Glomerular visceral epithelial cell (primary cell): ENCODE data around the gene GCG.

Source experiments
- DNase-seq: peaks from one replicate; pipeline ENCODE4 v3.0.0-alpha.2; 2016; ENCODE audit errors: extremely low spot score

Gene GCG

DNA sequence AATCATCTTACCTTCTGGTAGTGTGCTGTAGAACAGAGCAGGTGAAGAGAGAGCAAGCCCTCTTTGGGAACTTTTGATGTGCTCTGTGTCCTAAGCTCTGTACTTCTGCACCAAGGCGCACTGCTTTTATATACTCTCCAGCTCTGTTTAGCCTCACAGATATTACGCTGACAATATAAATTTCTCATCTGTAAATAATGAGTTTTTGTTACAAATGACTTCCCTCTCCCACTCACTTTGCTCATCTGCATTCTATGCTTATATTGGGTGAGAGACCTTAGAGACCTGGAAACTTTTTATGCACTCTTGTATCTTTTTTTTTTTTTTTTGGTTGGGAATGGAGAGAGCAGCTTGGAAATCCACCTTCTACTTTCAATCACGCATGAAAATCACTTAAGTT is at the start of gene GCG:
Gene GCG, minus strand, starts transcription at position 101 of the 400 bp plus-strand sequence. CDS start 3,069 bp downstream, outside the sequence.
- DNase-seq: no peak

DNA sequence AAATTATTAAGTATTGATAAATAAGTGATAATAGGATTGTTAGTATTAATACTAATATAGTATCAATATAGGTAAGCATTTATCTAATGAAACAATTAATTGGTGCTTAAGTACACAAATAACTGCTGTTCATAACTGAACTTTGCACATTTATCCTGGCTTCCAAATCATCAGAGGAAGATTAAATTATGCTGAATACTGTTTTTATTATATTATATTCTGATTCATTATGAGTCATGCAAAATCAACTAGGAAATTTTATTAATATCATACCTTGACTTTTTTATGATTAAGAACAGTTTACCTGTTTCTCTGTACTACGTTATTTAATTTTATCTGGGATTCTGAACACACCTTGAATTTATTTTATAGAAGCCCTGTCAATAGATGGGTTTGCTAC is 48.6 kb upstream of the GCG start:
- no peak for DNase-seq

DNA sequence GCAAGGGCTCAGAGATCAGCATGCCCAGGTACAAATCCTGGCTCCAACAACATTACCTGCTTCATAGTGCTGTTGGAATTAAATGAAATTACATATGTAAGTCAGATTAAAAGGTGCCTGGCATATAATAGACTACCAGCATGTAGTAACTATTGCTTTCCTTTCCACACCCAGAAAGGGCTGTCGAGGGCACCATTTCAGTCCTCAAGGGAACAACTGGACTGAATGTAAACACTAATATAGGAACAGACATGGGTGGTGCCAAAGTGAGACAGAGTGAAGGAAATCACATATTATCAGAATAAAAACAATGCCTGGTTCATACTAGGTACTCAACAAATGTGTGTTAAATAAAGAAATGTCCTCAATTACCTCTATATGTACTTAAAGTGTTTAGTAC is 47.9 kb upstream of the GCG start:
- DNase-seq: no peak

DNA sequence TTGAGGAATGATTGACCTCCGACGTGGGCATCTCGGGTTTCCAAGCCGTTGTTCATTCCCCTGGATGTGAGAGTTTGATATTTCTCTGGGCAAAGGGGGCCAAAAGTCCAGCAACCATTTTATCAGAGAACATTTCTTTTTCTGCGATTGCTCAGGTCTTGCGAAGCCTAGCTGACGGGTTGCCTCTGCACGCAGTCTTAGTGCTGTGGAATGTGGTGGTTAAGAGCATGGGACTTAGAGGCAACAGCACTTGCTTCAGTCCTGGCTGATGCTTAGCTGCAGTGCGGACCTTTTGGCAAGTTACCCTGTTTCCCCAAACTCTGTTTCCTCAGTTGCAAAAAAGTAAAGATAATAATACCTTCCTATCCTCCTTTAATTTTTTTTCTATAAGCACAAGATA is 46.2 kb upstream of the GCG start:
- DNase-seq: peak; percentile 10

DNA sequence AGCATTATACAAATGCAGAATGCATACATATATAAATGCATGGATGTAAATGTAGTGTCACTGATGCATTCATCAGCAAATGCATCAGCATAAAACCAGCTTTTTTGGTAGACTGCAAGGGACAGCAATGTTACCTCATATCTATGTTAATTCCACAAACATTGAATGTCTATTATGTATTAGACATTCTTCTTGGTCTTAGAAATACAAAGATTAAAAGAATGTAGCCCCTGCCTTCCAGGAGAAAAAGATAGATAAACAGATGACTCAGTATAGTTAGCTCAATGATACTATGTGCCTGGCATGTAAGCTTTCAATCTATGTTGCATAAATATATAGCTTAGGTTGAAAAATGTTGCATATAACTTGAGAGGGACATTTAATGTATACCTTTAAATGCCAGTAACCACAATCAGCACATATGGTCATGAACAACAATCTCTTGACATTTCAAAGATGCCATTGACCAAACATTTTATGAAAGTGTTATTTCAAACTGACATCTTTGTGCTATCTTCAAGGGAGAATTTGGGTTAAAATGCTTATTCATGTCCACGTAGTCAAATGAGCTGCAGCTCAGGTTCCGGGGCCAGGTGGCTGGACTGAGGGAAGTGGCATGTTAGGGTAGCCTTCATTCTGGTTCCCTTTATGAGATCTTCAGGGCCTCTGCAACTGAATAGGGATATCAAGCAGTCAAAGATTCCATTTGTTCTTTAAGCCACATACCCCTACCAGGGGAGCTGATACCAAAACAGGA is 45.2 kb upstream of the GCG start:
- no peak for DNase-seq

DNA sequence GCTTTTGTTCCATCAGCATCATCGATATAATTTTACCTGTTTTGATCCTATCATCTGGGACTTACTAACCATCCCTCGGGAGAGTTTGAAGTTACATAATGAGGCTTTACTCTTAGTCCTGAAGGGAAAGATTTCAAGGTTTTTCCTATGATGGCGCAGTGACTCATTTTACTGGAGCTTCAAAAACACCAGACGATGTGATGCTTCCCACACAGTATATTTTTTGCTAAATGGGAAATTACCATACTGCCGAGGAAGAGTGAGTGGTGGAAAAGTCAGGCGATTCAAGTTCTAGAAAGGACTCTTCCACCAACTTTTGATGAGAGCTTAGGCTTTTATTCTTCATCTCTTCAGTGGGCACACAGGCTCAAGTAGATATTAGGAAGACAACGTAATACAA is 44.6 kb upstream of the GCG start:
- DNase-seq: no peak

DNA sequence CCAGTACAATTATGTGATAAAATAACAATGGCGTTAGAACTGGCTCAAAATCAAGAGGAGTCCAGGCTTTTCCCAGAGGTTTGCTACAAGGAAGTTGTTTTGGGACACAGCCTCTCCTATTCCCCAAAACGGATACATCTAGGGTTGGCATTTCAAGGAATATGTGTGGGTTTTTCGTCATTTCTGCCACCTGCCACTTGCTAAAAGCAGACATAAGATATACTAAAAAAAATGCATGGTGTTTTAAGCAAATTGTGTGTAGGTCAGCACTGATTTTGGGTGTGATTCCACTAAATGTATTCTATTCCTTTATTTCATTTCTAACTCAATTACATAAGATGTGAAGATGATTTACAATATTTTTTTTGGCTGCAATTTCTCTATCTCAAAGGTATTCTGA is 36.4 kb upstream of the GCG start:
- DNase-seq: no peak

DNA sequence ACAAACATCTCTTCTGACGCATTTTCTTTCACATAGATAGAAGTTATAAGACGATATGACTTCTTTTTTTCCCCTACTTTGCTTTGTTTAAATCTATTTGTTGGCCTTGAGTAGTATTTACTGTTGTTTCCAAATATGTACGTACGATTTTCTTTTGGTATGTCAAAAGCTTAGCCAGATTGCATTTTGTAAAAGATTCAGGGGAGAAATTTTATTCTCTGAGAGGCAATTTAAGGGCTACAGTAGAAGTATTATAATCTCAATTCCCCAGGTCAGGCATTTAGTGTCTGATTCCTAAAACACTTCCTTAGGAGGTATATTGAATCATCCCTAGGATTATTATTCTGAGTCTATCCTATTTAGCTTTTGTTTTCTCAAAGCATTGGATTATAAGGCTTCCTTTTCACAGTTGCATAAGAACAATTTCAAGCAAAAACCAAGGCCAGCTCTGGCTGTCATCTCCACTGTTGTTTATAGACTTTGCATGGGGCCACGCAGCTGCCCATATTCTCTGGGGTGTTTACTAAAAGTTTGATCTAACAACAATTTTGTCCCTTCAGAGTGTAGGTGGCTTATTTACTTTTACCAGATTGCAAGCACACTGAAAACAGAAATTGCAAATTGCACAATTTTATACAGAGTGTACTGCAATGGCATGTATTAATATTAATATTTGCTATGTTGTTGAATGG is 33.6 kb upstream of the GCG start:
- no peak for DNase-seq

DNA sequence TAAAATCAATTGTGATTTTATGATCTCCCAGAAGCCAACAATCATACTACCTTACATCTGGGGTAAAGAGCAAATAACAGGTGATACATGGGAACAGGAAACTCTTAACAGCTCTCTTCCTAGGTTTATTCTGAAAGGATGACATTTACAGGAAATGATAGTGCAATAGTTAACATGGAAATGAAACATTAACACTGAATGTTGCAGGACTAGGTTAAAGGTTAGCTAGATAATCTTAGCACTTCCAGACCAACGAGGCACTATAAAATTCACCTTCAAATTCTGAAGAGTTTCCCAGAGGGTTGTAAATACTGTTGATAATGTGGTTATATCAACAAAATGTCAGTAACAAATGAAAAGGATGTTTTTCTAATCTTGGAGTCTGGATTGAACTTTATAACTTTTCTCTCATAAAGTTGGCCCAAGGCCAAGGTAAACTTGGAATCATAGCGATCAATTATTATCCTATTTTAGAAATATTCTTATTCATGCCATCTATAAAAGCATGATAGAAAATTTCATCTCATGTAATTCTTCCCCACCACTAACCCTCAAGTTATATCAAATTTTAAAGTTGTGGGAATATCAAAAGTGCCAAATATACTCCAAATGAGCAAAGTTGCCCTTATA is 32.9 kb upstream of the GCG start:
- DNase-seq: no peak

DNA sequence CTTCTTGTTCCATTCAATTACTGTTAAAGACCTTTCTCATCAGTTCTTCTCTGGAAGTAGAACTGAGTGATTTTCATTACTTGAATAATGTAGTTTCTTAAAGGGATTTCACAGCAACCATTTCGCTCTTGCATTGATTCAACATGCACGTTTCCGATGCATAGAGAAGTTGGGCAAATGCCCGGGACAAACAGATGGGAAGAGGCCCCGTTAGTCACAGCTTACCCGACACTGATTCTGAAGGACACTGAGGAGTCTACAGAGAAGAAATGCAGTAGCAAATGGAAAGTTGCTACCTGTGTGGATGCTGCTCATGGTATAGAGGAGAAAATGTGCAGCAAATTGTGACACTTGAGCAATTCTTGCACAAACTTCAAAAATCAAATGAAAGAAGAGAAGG is 32.3 kb upstream of the GCG start:
- no peak for DNase-seq

DNA sequence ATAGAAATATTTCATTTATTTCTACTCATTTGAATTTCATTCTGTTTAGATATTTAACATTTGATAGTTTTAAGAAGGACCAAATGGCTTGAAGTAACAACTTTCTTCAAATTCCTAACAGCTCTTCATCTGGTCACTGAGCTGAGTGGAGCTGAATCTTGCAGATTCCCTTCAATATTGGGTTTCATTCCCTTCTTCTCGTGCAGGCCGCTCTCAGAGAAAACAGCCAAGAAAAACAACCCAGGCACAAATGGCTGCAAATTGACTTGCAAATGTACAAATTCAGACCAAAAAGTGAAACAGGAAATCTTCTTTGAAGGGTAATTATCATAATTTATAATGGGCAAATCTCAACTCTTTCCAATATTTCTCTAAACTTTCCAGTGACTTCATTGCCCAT is 30.3 kb upstream of the GCG start:
- no peak for DNase-seq

DNA sequence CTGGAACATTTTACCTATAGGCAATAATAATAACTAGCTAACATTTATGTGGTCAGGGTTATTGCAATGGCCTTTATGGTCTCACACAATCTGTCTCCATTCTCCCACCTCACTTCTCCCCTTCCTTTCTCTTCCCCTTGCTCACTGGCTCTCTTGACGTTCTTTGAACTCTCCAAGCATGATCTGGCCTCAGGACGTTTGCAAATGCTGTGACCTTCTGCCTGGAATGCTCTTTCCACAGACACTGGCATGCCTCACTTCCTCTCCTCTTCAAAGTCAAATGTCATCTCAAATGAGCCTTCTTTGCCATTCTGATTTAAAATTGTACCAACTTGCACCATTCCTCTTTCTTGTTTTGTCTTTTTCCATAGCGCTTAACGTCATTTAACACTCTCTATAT is 25.3 kb upstream of the GCG start:
- no peak for DNase-seq

DNA sequence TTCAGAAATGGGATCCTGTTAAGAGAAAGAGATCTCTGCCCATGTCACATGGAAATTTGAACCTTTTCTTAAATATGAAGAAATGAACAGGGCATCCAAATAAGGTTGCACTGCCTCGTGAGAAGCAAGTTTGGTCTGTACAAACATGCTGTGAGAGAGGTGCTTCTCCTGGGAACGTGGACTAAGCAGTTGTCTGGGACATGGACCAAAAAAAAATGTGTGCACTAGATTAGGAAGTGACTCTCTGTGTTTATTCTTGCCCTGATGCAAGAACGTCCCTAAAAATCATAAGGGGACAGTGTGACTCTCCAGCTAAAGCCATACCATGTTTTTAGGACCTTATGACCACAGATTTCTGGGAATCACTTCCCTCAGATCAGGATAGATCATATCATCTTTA is 23.7 kb upstream of the GCG start:
- DNase-seq: no peak

DNA sequence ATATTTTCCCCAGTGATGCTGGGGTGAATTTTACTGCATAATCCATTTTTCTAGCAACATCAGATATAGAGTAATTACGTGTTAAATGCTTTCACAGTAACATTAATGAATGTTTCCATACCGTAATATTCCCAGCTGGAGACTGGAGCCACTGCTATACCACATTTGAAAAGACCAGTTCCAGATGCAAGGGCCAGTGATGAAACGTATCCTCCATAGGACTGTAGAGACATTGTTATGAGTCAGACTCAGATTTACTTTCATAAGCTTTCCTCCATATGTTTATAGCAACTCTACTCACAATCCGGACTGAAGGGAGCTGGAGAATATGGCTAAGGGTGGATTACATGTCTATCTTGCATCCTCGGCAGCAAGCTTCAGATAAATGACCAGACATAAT is 22.7 kb upstream of the GCG start:
- DNase-seq: no peak

DNA sequence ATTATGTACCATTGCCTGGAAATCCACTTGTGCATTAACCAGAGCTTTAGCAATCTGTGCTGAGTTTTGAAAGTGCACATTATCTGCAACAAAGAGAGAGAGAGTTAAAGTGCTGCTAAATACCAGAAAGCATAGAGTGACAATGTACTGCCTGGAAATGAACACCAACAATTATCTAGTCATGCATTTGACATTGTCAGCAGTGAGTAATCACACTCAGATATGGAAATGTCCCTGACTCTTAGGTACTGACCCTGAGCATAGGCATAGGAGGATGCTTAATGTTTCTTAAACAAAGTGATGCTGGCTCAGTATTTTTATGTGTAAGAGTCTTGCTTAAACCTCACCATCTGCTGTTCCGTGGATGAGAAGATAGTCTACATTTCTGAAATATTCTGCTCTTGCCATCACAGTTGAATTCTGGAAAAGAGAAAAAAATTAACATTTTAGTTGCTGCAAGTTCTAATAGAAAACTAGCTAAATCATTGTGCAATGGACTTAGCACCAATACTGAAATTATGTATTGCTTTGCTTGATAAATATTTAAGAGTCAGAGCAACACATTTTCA is 20.8 kb upstream of the GCG start:
- DNase-seq: no peak

DNA sequence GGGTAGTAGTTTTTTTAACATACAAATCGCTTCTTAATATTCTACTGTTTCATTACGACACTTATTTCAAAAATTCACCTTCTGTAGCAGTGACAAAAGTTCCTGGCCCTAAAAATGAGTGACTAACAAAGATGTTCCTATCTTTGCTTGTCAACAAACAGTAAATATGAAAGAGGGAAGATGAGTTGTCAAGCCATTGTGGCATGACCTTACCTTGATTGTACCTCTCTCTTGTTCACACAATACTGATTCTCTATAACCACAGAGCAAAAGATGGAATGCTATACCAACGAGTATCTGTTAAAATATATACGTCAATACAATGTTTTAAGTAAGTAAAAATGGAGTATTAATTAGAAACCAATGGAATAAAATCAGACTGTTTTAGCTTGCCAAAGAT is 14.7 kb upstream of the GCG start:
- no peak for DNase-seq

DNA sequence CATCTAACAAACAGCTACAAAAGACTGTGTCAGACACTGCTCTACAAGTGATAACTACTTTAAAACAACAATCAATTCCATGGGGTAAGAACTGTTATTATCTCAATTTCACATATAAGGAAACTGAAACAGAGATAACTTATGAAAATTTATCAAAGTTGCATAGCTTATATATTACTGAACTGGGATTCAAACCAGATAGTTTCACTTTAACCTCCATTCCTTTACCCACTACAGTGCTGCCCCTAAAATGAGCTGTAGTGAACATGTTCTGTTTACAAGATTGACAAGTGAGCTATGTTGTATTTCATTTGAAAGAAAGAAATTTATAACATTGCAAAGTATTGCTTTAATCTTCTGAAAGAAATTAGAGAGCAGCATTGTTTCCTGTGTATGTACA is 14.1 kb upstream of the GCG start:
- no peak for DNase-seq

DNA sequence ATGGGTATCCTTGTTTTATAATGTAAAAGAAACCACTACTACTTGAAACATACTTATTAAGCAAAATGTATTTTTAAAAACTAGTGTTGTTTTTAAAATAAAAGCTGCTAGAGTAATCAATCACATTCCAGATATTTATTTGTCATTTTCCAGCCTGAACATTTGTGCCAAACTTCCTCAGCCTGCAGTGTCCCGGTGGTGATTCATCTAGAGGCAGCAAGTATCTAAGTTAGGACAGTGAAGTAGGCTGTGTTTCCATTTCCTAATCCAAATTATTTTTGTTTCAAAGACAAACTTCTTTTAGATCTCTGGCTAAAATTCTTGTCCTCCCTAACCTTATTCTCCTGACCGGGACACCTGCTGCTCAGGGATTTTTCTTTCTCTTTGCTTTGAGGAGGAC is 12.8 kb upstream of the GCG start:
- no peak for DNase-seq

DNA sequence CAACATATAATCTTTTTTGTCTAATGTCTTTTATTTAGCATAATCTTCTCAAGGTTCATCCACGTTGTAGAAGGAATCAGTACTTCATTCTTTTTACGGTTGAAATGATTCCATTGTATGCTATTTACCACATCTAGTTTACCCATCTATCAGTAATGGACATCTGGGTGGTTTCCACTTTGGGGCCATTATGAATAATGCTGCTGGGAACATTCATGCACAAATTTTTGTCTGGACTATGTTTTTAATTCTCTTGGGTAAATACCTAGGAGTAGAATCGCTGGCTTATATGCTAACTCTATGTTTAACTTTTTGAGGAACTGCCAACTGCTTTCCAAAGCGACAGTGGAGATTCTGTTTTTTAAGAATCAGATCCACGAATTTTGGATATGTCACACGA is 7.4 kb upstream of the GCG start:
- DNase-seq: no peak

DNA sequence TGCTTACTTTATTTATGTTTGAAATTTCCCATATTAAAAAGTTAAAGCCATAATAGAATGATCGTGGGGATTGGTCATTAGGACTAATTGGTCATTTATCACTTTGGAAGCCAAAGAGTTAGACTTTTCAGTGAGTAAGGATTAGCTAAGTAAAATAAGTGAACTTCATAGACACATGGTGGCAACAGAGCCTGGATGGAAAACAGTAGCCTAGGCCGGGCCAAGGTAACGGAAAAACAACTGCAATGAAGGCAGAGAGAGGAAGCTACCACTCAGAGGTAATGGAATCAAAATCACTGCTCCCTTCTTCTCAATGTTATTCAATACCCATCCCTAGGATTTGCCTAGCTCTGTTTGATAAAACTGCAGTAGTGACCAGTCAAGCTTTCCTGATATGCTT is 4.1 kb upstream of the GCG start:
- DNase-seq: no peak

DNA sequence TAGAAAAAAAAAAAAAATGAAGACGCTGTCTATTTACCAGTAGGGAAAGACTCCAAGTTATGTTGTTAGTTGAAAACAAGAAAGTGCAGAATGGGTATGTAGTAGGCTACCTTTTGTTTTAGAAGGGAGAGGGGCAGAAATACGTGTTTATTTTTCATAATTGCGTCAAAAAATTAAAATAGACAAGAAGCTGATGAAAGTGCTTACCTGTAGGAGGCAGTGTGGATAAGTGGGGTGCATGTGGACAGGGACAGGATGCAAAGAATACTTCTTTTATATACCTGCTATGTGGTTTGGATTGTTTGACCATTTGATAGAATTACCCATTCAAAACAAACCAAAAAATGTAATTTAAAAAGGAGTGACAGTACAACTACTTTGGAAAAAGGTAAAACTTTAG is 3.0 kb upstream of the GCG start:
- no peak for DNase-seq

DNA sequence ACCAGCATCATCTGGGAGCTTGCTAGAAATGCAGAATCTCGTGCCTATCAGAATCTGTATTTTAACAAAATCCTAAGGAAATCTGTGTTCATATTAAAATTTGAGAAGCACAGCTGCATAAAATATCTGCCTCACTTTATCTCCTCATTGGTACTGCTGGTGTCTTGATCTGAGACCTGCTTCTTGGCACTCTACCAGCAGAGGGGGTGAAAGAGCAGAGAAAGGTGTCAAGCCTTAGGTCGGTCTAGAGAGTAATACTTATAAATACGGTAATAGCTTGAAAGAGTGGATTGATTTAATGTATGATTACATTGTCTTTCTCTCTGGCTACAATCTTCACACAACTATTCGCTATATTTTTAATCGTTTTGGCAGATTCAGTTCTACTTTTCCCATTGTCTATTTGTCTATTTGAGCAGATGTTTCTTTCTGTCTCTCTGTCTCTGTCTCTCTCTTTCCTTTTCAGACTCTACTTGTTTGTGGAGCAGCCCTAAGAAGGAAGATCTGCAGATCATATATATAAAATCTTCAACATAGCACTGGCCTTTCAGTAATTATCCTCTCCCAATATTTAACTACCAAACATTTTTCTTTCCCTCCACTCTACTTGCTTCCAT is 1.7 kb upstream of the GCG start:
- DNase-seq: peak; percentile 71
